H1 (cell line): ENCODE measurements around the gene SEMA6D. TPM values are rescaled to one million over a fixed set of nuclear protein-coding genes. Genes with fewer than 3 reads are reported as not detected.

Experiments used
- CTCF ChIA-PET: fragments of 300-600 bp; sonication (Branson Sonifier 250); formaldehyde crosslinking; loops from one replicate; lab custom pipeline; 2021; ENCODE audit not compliant: partially characterized antibody; lab: Charles Lee
- POLR2A ChIA-PET: fragments of 300-600 bp; sonication (Branson Sonifier 250); formaldehyde crosslinking; loops from one replicate; lab custom pipeline; 2021; ENCODE audit warnings: inconsistent platforms; ENCODE audit not compliant: partially characterized antibody; lab: Charles Lee
- DNase-seq, 2 experiments: peaks; one replicate each; pipeline versions ENCODE4 v3.0.0 to v3.0.0-alpha.2; 2010 to 2022; ENCODE audit warnings: low spot score in 2 of 2, low read depth in 1 of 2, mixed read lengths in 1 of 2
- FAIRE-seq: peaks from 2 replicates; lab custom pipeline; 2011; peaks lifted over from hg19 to GRCh38; lab: Jason Lieb, UNC
- H2AFZ ChIP-seq: 2 replicates; pipeline ENCODE4 v1.8.1; 2012; ENCODE audit warnings: low read length, inconsistent platforms
- H2AK5ac ChIP-seq: 2 replicates; pipeline ENCODE4 v1.6.1; 2013; ENCODE audit warnings: low read depth, low read length
- H2BK120ac ChIP-seq: replicated peaks from 2 replicates; pipeline ENCODE3; 2013; ENCODE audit warnings: low read depth, low read length, inconsistent platforms
- H2BK12ac ChIP-seq: 2 replicates; pipeline ENCODE4 v1.6.1; 2013; ENCODE audit warnings: low read depth, low read length
- H2BK15ac ChIP-seq: 2 replicates; pipeline ENCODE4 v1.6.1; 2013; ENCODE audit warnings: low read length
- H2BK20ac ChIP-seq: 2 replicates; pipeline ENCODE4 v1.6.1; 2013; ENCODE audit warnings: low read length
- H2BK5ac ChIP-seq: 2 replicates; pipeline ENCODE4 v1.6.1; 2013; ENCODE audit warnings: low read depth, low read length
- H3K14ac ChIP-seq: 2 replicates; pipeline ENCODE4 v1.6.1; 2013; ENCODE audit warnings: inconsistent platforms; ENCODE audit not compliant: insufficient read length
- H3K18ac ChIP-seq: 2 replicates; pipeline ENCODE4 v1.6.1; 2013; ENCODE audit warnings: low read length; ENCODE audit errors: extremely low read depth
- H3K23ac ChIP-seq: 2 replicates; pipeline ENCODE4 v1.6.1; 2013; ENCODE audit warnings: inconsistent platforms; ENCODE audit not compliant: insufficient read length
- H3K23me2 ChIP-seq: 2 replicates; pipeline ENCODE4 v1.6.1; 2013; ENCODE audit warnings: low read depth, low read length
- H3K27ac ChIP-seq: 2 replicates; pipeline ENCODE4 v1.6.1; 2011; ENCODE audit warnings: low read depth, low read length, inconsistent platforms
- H3K27me3 ChIP-seq, 4 experiments: replicated peaks in 1 of 4; 1 replicate in 1 of 4; 2 replicates in 3 of 4; pipeline versions ENCODE4 v1.6.1 to v1.8.1; 2011 to 2013; ENCODE audit warnings: low read length in 3 of 4, mild to moderate bottlenecking in 3 of 4, inconsistent platforms in 2 of 4, mixed read lengths in 2 of 4, moderate library complexity in 1 of 4; ENCODE audit not compliant: control insufficient read depth in 3 of 4, insufficient read depth in 3 of 4; ENCODE audit errors: extremely low read depth in 1 of 4
- H3K36me3 ChIP-seq, 4 experiments: 2 replicates each; pipeline versions ENCODE4 v1.6.1 to v1.8.1; 2011 to 2013; ENCODE audit warnings: mild to moderate bottlenecking in 4 of 4, low read length in 3 of 4, moderate library complexity in 2 of 4, control low read depth in 1 of 4, inconsistent platforms in 1 of 4; ENCODE audit not compliant: insufficient read depth in 4 of 4, control insufficient read depth in 2 of 4
- H3K4ac ChIP-seq: replicated peaks from 2 replicates; pipeline ENCODE3; 2013; ENCODE audit warnings: low read length, low read depth, mixed read lengths, inconsistent platforms; ENCODE audit not compliant: insufficient read length
- H3K4me1 ChIP-seq, 4 experiments: replicated peaks in 1 of 4; 1 replicate in 1 of 4; 2 replicates in 3 of 4; pipeline versions ENCODE4 v1.6.1 to v1.8.1; 2011 to 2013; ENCODE audit warnings: low read length in 3 of 4, inconsistent platforms in 2 of 4, mixed read lengths in 1 of 4; ENCODE audit not compliant: insufficient read depth in 4 of 4, control insufficient read depth in 3 of 4
- H3K4me2 ChIP-seq, 2 experiments: 2 replicates each; pipeline versions ENCODE4 v1.6.1 to v1.8.1; 2011 to 2013; ENCODE audit warnings: low read depth in 2 of 2, low read length in 2 of 2, control low read depth in 1 of 2, inconsistent platforms in 1 of 2, mild to moderate bottlenecking in 1 of 2; ENCODE audit not compliant: insufficient read depth in 1 of 2
- H3K4me3 ChIP-seq, 4 experiments: fragments of 200-600, 300-600 bp in 1 of 4; sonication (generic), shearing (Covaris generic), sonication (Bioruptor Twin) in 1 of 4; 2 replicates each; pipeline versions ENCODE4 v1.5.1 to v1.8.1; 2011 to 2016; ENCODE audit warnings: low read length in 4 of 4, low read depth in 3 of 4, control low read depth in 2 of 4, inconsistent platforms in 2 of 4, mild to moderate bottlenecking in 2 of 4, mixed read lengths in 1 of 4, moderate library complexity in 1 of 4; ENCODE audit not compliant: insufficient read depth in 2 of 4; ENCODE audit errors: extremely low read depth in 1 of 4
- H3K56ac ChIP-seq: replicated peaks from 2 replicates; pipeline ENCODE3; 2013; ENCODE audit warnings: low read depth, mild to moderate bottlenecking, mixed read lengths, low read length, inconsistent platforms; ENCODE audit not compliant: insufficient read length
- H3K79me1 ChIP-seq: 2 replicates; pipeline ENCODE4 v1.6.1; 2013; ENCODE audit warnings: low read depth, low read length, control low read depth
- H3K79me2 ChIP-seq, 2 experiments: 2 replicates each; pipeline versions ENCODE4 v1.6.1 to v1.8.1; 2012 to 2013; ENCODE audit warnings: low read length in 2 of 2, mild to moderate bottlenecking in 2 of 2, inconsistent platforms in 1 of 2; ENCODE audit not compliant: insufficient read depth in 2 of 2, control insufficient read depth in 1 of 2
- H3K9ac ChIP-seq, 4 experiments: replicated peaks in 1 of 4; 1 replicate in 1 of 4; 2 replicates in 3 of 4; pipeline versions ENCODE4 v1.6.1 to v1.8.1; 2011 to 2013; ENCODE audit warnings: low read depth in 3 of 4, low read length in 3 of 4, control low read depth in 2 of 4, mild to moderate bottlenecking in 2 of 4, moderate library complexity in 2 of 4, inconsistent platforms in 1 of 4; ENCODE audit errors: extremely low read depth in 1 of 4
- H3K9me3 ChIP-seq, 2 experiments: 2 replicates each; pipeline versions ENCODE4 v1.6.1 to v1.8.1; 2012 to 2013; ENCODE audit warnings: mild to moderate bottlenecking in 2 of 2, moderate library complexity in 2 of 2, control low read depth in 1 of 2, inconsistent platforms in 1 of 2, low read depth in 1 of 2, low read length in 1 of 2, mixed read lengths in 1 of 2; ENCODE audit not compliant: insufficient read depth in 2 of 2
- H4K20me1 ChIP-seq, 2 experiments: replicated peaks in 1 of 2; 2 replicates each; pipeline versions ENCODE3 to v1.8.1; 2011 to 2013; ENCODE audit warnings: inconsistent platforms in 2 of 2, low read length in 2 of 2, mild to moderate bottlenecking in 1 of 2; ENCODE audit not compliant: insufficient read depth in 2 of 2, control insufficient read depth in 1 of 2
- H4K5ac ChIP-seq: 2 replicates; pipeline ENCODE4 v1.6.1; 2013; ENCODE audit warnings: low read length, low read depth, mixed read lengths, inconsistent platforms; ENCODE audit not compliant: insufficient read length
- H4K8ac ChIP-seq: 2 replicates; pipeline ENCODE4 v1.8.0; 2013; ENCODE audit warnings: mild to moderate bottlenecking, moderate library complexity, low read length, inconsistent platforms; ENCODE audit not compliant: insufficient read depth; ENCODE audit errors: extremely low read depth
- H4K91ac ChIP-seq: replicated peaks from 2 replicates; pipeline ENCODE3; 2013; ENCODE audit warnings: low read length, mixed read lengths, inconsistent platforms; ENCODE audit not compliant: insufficient read length
- BACH1 ChIP-seq: IDR thresholded peaks from 2 replicates; pipeline ENCODE4 v1.6.1; 2012; ENCODE audit warnings: low read length, improper control_type of control experiment
- KDM5A ChIP-seq: fragments of 200-600 bp; IDR thresholded peaks from 2 replicates; pipeline ENCODE4 v1.7.1; 2012; ENCODE audit warnings: mild to moderate bottlenecking, low read length, inconsistent platforms, mixed read lengths
- PHF8 ChIP-seq: fragments of 200-600 bp; sonication (generic); conservative IDR thresholded peaks from 2 replicates; pipeline ENCODE4 v1.7.1; 2012; ENCODE audit warnings: low read depth, mild to moderate bottlenecking, inconsistent platforms, low read length, moderate library complexity
- POLR2A ChIP-seq, 2 experiments: IDR thresholded peaks; 1 replicate in 1 of 2; 2 replicates in 1 of 2; pipeline ENCODE4 v1.6.1; 2011; ENCODE audit warnings: low read depth in 2 of 2, low read length in 2 of 2, mild to moderate bottlenecking in 2 of 2; ENCODE audit errors: control extremely low read depth in 1 of 2
- WGBS, 2 experiments: shearing (Covaris generic) in 1 of 2; methylation state at CpG; one replicate each; pipeline versions ENCODE4 v1.1.6 to v1.1.7; 2013 to 2015; ENCODE audit warnings: low lambda C conversion rate in 2 of 2, mixed read lengths in 2 of 2, inconsistent platforms in 1 of 2, low coverage in 1 of 2, missing lambda C conversion rate in 1 of 2; ENCODE audit not compliant: insufficient replicate concordance in 2 of 2, insufficient coverage in 1 of 2, insufficient read length in 1 of 2; ENCODE audit errors: extremely low coverage in 1 of 2, missing lambda C conversion rate in 1 of 2; 5-methylcytosine and 5-hydroxymethylcytosine counted together
- polyA plus RNA-seq, 7 experiments: library from polyadenylated mRNA; depleted of rRNA in 3 of 7; stranded (reverse) in 5 of 7; unstranded in 2 of 7; fragments of >200 nt in 5 of 7; fragments of 200-250 nt in 2 of 7; gene quantifications; 1 replicate in 5 of 7; 2 replicates in 1 of 7; 4 replicates in 1 of 7; pipeline versions ENCODE4 v1.2.1 to v1.2.3, GENCODE V29; 2011 to 2013; ENCODE audit warnings: missing spikeins in 2 of 7, mixed read lengths in 2 of 7
- total RNA-seq: library from RNA; stranded (reverse); fragmentation: NEBNext Ultra II Directional; extraction: Animal tissue kit (Norgen Biotek cat#: 25700); gene quantifications from 2 replicates; pipeline ENCODE4 v1.2.1, GENCODE V29; 2021
- TF ChIP-seq, protein P1 (sequence below): IDR thresholded peaks from 2 replicates; pipeline ENCODE4 v1.6.1; 2012; ENCODE audit warnings: low read length, inconsistent platforms

Gene SEMA6D
- total and polyA plus RNA-seq, 2 of the 8 experiments (the other 6 are each of a cell fraction or from before 2014, with no cell fraction given): 2.2 to 3.8 TPM

DNA sequence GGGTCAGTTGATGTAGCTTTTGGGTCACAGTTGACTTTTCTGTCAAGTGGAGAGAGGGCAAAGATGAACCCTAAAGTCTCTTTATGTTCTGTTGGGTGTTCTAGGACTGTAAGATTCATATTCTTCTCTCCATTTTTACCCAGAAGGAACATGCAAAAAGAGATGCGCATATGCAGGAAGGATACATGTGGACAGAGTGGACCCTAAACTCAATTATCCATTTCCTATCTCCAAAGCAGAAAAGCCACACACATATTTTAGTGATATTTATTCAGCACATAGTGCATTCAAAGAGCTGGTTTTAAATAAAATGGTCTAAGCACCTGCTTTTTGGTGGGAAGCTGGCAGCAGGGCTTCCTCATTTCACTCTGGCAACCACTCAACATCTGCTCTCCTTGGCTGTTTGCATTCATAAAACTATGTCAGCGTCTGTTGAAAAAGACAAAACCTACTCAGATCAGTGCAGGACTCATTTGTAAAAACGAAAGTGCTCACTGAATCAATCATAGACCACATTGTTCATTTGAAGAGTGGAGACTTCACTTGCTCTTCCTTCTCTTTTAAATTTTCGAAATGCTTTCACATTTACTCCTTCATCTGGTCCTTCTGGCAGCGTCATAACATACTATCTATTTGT lies 96.6 kb downstream of the SEMA6D start:
- Histone ChIP-seq H3K27ac (no peak overlapping the region), H3K18ac (no peak overlapping the region), H3K9me3 (no peaks in the 10 kb centered on the region), H2BK12ac (no peak overlapping the region), H3K27me3 (no peaks in the 10 kb centered on the region), H2BK120ac (no peak overlapping the region), H4K91ac (no peak overlapping the region), H3K4ac (no peak overlapping the region), H4K20me1 (no peaks in the 10 kb centered on the region), H3K14ac (no peak overlapping the region), H3K23me2 (no peaks in the 10 kb centered on the region), H2BK5ac (no peak overlapping the region), H2AFZ (no peak overlapping the region), H3K4me2 (no peak overlapping the region), H3K79me2 (no peaks in the 10 kb centered on the region), H3K79me1 (no peaks in the 10 kb centered on the region), H3K4me1 (peaks cover 0 to 6% (median 1%) of the 10 kb centered on the region in 4 experiments; a peak in 3 of 7 replicates), H3K56ac (no peak overlapping the region), H3K9ac (no peak overlapping the region), H2BK15ac (no peak overlapping the region), H2AK5ac (no peak overlapping the region), H3K23ac (no peak overlapping the region), H2BK20ac (no peak overlapping the region), H3K36me3 (no peaks in the 10 kb centered on the region), H4K8ac (no peak overlapping the region), H3K4me3 (no peak overlapping the region), H4K5ac (no peak overlapping the region)
- DNase-seq (no peak), FAIRE-seq (no peak)
- CTCF ChIA-PET: interaction anchor here (1.1 kb wide), 1 partner anchor 102 kb away, joined by 3 read pairs; no protein-coding TSS in a partner anchor
- POLR2A ChIA-PET: no interaction called here
- 92% methylated on average over 5 of the region's 5 CpGs; no CpG with 5 or more reads in 1 of the 2 experiments for WGBS, 2 experiments
- TF ChIP-seq BACH1 (no peak), POLR2A (IDR thresholded peaks at IDR 0.05; ENCODE audit: control extremely low read depth in 1 of 2, low read depth in 2 of 2, low read length in 2 of 2) (no peak), KDM5A (no peak), PHF8 (no peak)
- TF ChIP-seq, protein P1, sequence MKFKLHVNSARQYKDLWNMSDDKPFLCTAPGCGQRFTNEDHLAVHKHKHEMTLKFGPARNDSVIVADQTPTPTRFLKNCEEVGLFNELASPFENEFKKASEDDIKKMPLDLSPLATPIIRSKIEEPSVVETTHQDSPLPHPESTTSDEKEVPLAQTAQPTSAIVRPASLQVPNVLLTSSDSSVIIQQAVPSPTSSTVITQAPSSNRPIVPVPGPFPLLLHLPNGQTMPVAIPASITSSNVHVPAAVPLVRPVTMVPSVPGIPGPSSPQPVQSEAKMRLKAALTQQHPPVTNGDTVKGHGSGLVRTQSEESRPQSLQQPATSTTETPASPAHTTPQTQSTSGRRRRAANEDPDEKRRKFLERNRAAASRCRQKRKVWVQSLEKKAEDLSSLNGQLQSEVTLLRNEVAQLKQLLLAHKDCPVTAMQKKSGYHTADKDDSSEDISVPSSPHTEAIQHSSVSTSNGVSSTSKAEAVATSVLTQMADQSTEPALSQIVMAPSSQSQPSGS: no peak
